Hepatocyte (in vitro differentiated cells): ENCODE data around the gene SUCNR1.

Experiments used
- EZH2 ChIP-seq: fragments of 200-600 bp; sonication (generic); IDR thresholded peaks from 2 replicates; pipeline ENCODE4 v1.6.1; 2016; ENCODE audit warnings: antibody characterized with exemption, mild to moderate bottlenecking, borderline replicate concordance
- EZH2phosphoT487 ChIP-seq: fragments of 200-600 bp; sonication (generic); IDR thresholded peaks from one replicate; pipeline ENCODE4 v1.6.1; 2018; ENCODE audit warnings: antibody characterized with exemption, mild to moderate bottlenecking, low read depth, moderate library complexity; ENCODE audit not compliant: unreplicated experiment, severe bottlenecking
- TF ChIP-seq, protein P1 (sequence below): fragments of 200-600 bp; sonication (generic); IDR thresholded peaks from 2 replicates; pipeline ENCODE4 v1.5.1; 2016; ENCODE audit warnings: antibody characterized with exemption, mild to moderate bottlenecking; ENCODE audit not compliant: poor library complexity

DNA sequence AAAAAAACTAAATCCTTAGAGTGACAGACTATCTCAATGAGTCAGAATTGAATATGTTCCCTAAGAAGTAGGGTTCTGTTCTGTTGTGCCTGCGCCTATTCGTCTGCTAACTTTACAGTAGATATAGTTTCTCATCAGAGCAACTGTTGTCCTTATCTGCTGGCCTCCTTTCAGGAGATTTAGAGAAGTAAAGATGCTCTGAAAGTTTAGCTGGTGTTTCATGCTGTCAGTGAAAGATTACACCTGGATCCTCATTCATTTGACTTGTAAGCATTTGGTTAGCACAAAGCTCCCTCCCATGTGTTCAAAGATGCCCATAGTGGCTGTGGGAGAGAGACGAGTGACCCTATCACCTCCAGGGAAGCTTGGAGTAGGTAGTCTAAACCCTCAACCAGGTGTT lies 35.0 kb downstream of the SUCNR1 start:
- TF ChIP-seq EZH2 (no peak), EZH2phosphoT487 (no peak)
- TF ChIP-seq, protein P1, sequence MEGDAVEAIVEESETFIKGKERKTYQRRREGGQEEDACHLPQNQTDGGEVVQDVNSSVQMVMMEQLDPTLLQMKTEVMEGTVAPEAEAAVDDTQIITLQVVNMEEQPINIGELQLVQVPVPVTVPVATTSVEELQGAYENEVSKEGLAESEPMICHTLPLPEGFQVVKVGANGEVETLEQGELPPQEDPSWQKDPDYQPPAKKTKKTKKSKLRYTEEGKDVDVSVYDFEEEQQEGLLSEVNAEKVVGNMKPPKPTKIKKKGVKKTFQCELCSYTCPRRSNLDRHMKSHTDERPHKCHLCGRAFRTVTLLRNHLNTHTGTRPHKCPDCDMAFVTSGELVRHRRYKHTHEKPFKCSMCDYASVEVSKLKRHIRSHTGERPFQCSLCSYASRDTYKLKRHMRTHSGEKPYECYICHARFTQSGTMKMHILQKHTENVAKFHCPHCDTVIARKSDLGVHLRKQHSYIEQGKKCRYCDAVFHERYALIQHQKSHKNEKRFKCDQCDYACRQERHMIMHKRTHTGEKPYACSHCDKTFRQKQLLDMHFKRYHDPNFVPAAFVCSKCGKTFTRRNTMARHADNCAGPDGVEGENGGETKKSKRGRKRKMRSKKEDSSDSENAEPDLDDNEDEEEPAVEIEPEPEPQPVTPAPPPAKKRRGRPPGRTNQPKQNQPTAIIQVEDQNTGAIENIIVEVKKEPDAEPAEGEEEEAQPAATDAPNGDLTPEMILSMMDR: no peak
